Naive thymus-derived CD4-positive, alpha-beta T cell (primary cell): Measurements from ENCODE around the gene XRCC1. TPM values are rescaled to one million over a fixed set of nuclear protein-coding genes. Genes with fewer than 3 reads are reported as not detected.

ENCODE experiments used
- ATAC-seq: fragments of 150-1000 bp; cut with Tn5 transposase; 2 replicates; pipeline ENCODE4 v1.10.0; 2021; ENCODE audit warnings: mild to moderate bottlenecking, moderate library complexity
- CTCF ChIA-PET: fragments of 350-600 bp; sonication (Branson Sonifier 250); formaldehyde crosslinking; loops from one replicate; lab custom pipeline; 2021; ENCODE audit warnings: antibody characterized with exemption; lab: Charles Lee
- POLR2A ChIA-PET: fragments of 350-600 bp; sonication (Branson Sonifier 250); formaldehyde crosslinking; loops from one replicate; lab custom pipeline; 2021; ENCODE audit warnings: antibody characterized with exemption, inconsistent platforms; lab: Charles Lee
- DNase-seq, 9 donors: peaks; one replicate each; pipeline versions ENCODE4 v3.0.0 to v3.0.0-alpha.2; 2020 to 2022; ENCODE audit warnings: mixed read lengths in 1 of 9
- H3K27ac ChIP-seq: one replicate; pipeline ENCODE4 v1.7.0; 2013; ENCODE audit warnings: mild to moderate bottlenecking, low read depth, low read length, moderate library complexity
- H3K27me3 ChIP-seq, 2 donors: one replicate each; pipeline ENCODE4 v1.7.0; 2013; ENCODE audit warnings: low read length in 2 of 2, mild to moderate bottlenecking in 2 of 2, moderate library complexity in 2 of 2; ENCODE audit not compliant: control insufficient read depth in 2 of 2, insufficient read depth in 2 of 2
- H3K36me3 ChIP-seq, 3 experiments: 1 replicate in 2 of 3; 2 replicates in 1 of 3; pipeline ENCODE4 v1.7.0; 2013; ENCODE audit warnings: low read length in 3 of 3, mild to moderate bottlenecking in 3 of 3, moderate library complexity in 1 of 3; ENCODE audit not compliant: insufficient read depth in 3 of 3, control insufficient read depth in 2 of 3
- H3K4me1 ChIP-seq, 2 donors: one replicate each; pipeline ENCODE4 v1.7.0; 2013; ENCODE audit warnings: low read length in 2 of 2, mild to moderate bottlenecking in 2 of 2, moderate library complexity in 1 of 2; ENCODE audit not compliant: control insufficient read depth in 2 of 2, insufficient read depth in 2 of 2
- H3K4me3 ChIP-seq: 2 replicates; pipeline ENCODE4 v1.7.0; 2013; ENCODE audit warnings: mild to moderate bottlenecking, low read length
- H3K9me3 ChIP-seq, 3 experiments: 1 replicate in 2 of 3; 2 replicates in 1 of 3; pipeline ENCODE4 v1.7.0; 2013; ENCODE audit warnings: low read length in 3 of 3; ENCODE audit not compliant: control insufficient read depth in 2 of 3
- H3K27ac Mint-ChIP-seq, 9 donors: one replicate each; pipeline ENCODE4 v1.8.0; 2020 to 2022; ENCODE audit warnings: mixed read lengths in 9 of 9, mild to moderate bottlenecking in 8 of 9, moderate library complexity in 5 of 9, inconsistent platforms in 2 of 9
- H3K27me3 Mint-ChIP-seq, 5 donors: one replicate each; pipeline ENCODE4 v1.8.0; 2021 to 2022; ENCODE audit warnings: mixed read lengths in 5 of 5, mild to moderate bottlenecking in 1 of 5
- H3K36me3 Mint-ChIP-seq, 5 donors: one replicate each; pipeline ENCODE4 v1.8.0; 2020 to 2022; ENCODE audit warnings: mixed read lengths in 5 of 5, mild to moderate bottlenecking in 3 of 5, inconsistent platforms in 1 of 5
- H3K4me1 Mint-ChIP-seq, 7 donors: one replicate each; pipeline ENCODE4 v1.8.0; 2020 to 2022; ENCODE audit warnings: mixed read lengths in 7 of 7, mild to moderate bottlenecking in 3 of 7, inconsistent platforms in 1 of 7
- H3K4me3 Mint-ChIP-seq, 10 donors: one replicate each; pipeline ENCODE4 v1.8.0; 2020 to 2022; ENCODE audit warnings: mild to moderate bottlenecking in 10 of 10, mixed read lengths in 10 of 10, moderate library complexity in 6 of 10, inconsistent platforms in 2 of 10
- H3K9me3 Mint-ChIP-seq, 11 donors: one replicate each; pipeline ENCODE4 v1.8.0; 2020 to 2022; ENCODE audit warnings: mixed read lengths in 11 of 11, mild to moderate bottlenecking in 4 of 11, inconsistent platforms in 1 of 11, moderate library complexity in 1 of 11
- intact Hi-C, 2 donors: fragments of 100-400 bp; cut with micrococcal nuclease; formaldehyde crosslinking; loops; one replicate each; pipeline ENCODE4 v1.15.1; 2023
- polyA plus RNA-seq, 2 donors: library from polyadenylated mRNA; unstranded; fragments of 300-500 nt; fragmentation: Illumina TruSeq; gene quantifications; one replicate each; pipeline ENCODE4 v1.2.3, GENCODE V29; 2021
- total RNA-seq, 6 experiments: library from RNA in 5 of 6; stranded (reverse) in 5 of 6; gene quantifications; 1 replicate in 5 of 6; 2 replicates in 1 of 6; pipeline ENCODE4 v1.2.3 and lab custom pipeline; 2021 to 2026

Gene XRCC1
- total and polyA plus RNA-seq, 7 experiments from 2014 or later: 27.2 to 36.1 (median 34.8) TPM

DNA sequence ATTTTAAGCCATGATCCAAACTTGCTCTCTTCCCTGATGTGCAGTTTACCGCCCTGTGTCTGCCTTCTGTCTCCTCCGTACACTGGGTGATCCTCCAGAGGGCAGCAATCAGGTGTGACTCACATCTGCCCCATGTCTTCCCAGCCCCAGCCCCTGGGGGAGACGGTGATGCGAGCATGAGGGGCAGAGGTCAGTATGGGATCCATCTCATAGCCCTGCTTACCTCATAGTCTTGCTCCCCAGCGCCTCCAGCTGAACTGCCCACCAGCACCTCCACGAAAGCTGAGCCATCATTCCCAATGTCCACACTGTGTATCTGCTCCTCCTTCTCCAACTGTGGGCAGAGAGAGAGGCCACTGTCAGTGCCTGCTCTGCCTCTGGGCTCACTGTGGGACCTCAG, 14.6 kb downstream of the XRCC1 start:
- ChIA-PET CTCF (interaction anchor here (0.6 to 1.8 kb wide), 3 partner anchors 28 to 191 kb away, joined by 4 to 11 read pairs (median 4); partner anchors contain the start of genes IRGQ, ZNF575 and ZNF576), POLR2A (interaction anchor here (5.8 kb wide), 1 partner anchor 35 kb away, joined by 46 read pairs; the partner anchor contains the start of genes IRGQ and ZNF576)
- Mint-ChIP-seq H3K36me3 (peaks cover 0 to 30% (median 9%) of the 10 kb centered on the region in 5 donors), H3K4me1 (peaks cover 36 to 67% (median 61%) of the 10 kb centered on the region in 7 donors), H3K27ac (peak overlapping the region; percentile 19 to 99 (median 96)), H3K9me3 (no peaks in the 10 kb centered on the region), H3K27me3 (no peaks in the 10 kb centered on the region), H3K4me3 (peak overlapping the region in 8 of 10 donors; percentile 79 to 97 (median 90))
- DNase-seq (no peak), ATAC-seq (no peak)
- Histone ChIP-seq H3K4me1 (peaks cover 31 to 40% of the 10 kb centered on the region in 2 donors), H3K4me3 (no peak overlapping the region), H3K27me3 (no peaks in the 10 kb centered on the region), H3K27ac (peak overlapping the region; percentile 79), H3K9me3 (no peaks in the 10 kb centered on the region), H3K36me3 (peaks cover 0 to 29% (median 0%) of the 10 kb centered on the region in 3 experiments)
- intact Hi-C loops: no loop called here

DNA sequence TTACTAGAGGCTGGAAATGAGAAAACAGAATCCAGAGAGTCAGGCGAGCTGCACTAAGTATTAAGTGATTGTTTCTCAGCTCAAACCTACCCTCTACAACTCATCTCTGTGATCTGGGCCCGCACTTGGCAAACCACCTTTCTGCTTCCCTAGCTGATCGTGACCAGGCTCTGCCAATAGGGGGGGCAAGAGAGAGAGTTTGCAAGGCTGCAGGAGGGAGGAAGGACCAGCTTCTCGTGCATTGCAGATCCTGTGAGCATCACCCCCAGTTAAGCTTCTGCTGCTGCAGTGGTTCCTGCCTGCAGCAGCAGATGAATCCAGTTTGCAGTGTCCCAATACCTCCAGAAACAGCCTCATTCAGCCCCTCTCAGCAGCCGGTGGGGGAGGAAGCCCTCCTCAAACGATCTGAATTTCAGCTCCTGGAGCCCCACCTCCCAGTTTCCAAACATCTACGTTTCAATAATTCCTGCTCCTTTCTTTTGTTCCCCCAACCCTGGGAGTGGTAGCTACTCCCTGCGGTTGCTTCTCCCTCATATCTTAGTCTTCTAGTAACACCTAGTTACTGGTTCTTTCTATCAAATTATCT, 20.0 kb downstream of the XRCC1 start:
- no peak overlapping the region for H3K4me3 ChIP-seq
- peaks cover 3 to 10% of the 10 kb centered on the region in 2 donors for H3K4me1 ChIP-seq
- Mint-ChIP-seq H3K4me1 (peaks cover 11 to 32% (median 23%) of the 10 kb centered on the region in 7 donors), H3K9me3 (peaks cover 0 to 2% (median 0%) of the 10 kb centered on the region in 11 donors), H3K4me3 (no peak overlapping the region), H3K36me3 (peaks cover 6 to 44% (median 21%) of the 10 kb centered on the region in 5 donors), H3K27ac (peak overlapping the region; percentile 44 to 89 (median 58)), H3K27me3 (no peaks in the 10 kb centered on the region)
- POLR2A ChIA-PET: interaction anchor here (0.9 to 3.8 kb wide), 9 partner anchors 9 to 67 kb away, joined by 3 to 30 read pairs (median 4); partner anchors contain the start of genes ETHE1, PINLYP, XRCC1 and ZNF575
- H3K27me3 ChIP-seq: no peaks in the 10 kb centered on the region
- no peaks in the 10 kb centered on the region for H3K9me3 ChIP-seq
- intact Hi-C loops: loop anchor here (1.0 to 2.0 kb wide), 7 partner anchors 20 to 229 kb away; partner anchors contain the start of genes PINLYP (in 2 of the 2), XRCC1 (in 2 of the 2), IRGQ (in 1 of the 2) and ZNF575 (in 1 of the 2)
- peaks cover 3 to 62% (median 8%) of the 10 kb centered on the region in 3 experiments for H3K36me3 ChIP-seq
- peak; percentile 59 to 90 (median 84) for DNase-seq
- CTCF ChIA-PET: interaction anchor here (0.6 to 6.7 kb wide), 22 partner anchors 10 to 254 kb away, joined by 3 to 122 read pairs (median 4); partner anchors contain the start of genes ETHE1, IRGQ, ZNF575 and ZNF576
- peak; percentile 98 for ATAC-seq
- peak overlapping the region; percentile 1 for H3K27ac ChIP-seq

DNA sequence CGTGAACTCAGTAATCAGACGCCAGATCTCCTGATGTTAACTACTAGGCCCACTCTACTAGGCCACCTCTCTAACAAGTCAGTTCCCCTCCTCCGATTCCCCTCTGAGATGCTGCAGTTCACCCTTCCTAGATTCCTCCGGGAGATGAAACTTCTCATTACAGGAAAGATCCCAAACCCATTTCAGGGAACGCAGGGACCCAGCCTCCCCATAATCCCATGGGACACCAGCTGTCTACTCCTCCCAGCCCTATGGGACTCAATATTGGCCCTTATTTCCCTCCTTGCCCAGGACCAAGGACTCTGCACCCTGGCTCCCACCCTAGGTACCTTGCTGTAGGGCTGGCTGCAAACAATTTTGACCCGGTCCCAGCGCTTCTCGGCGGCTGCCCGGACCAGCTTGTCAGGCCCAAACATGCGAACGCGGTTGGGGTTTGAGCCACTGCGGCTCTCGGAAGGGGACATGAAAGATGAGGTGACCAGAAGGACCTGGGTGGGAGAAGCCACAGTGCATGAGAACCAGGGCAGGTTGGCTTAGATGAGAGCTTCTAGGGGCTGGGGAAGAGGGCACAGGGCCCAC, 20.9 kb downstream of the XRCC1 start:
- Histone ChIP-seq H3K4me1 (peaks cover 3 to 8% of the 10 kb centered on the region in 2 donors), H3K36me3 (peaks cover 3 to 69% (median 8%) of the 10 kb centered on the region in 3 experiments), H3K27ac (peak overlapping the region; percentile 1), H3K27me3 (no peaks in the 10 kb centered on the region), H3K4me3 (no peak overlapping the region), H3K9me3 (no peaks in the 10 kb centered on the region)
- H3K27ac Mint-ChIP-seq: peak overlapping the region in 4 of 9 donors; percentile 21 to 61 (median 58)
- peaks cover 11 to 28% (median 17%) of the 10 kb centered on the region in 7 donors for H3K4me1 Mint-ChIP-seq
- H3K4me3 Mint-ChIP-seq: no peak overlapping the region
- peaks cover 6 to 45% (median 22%) of the 10 kb centered on the region in 5 donors for H3K36me3 Mint-ChIP-seq
- DNase-seq: no peak
- peaks cover 0 to 2% (median 0%) of the 10 kb centered on the region in 11 donors for H3K9me3 Mint-ChIP-seq
- ChIA-PET CTCF (interaction anchor here (0.7 to 6.7 kb wide), 15 partner anchors 9 to 255 kb away, joined by 3 to 122 read pairs (median 4); partner anchors contain the start of genes ETHE1, IRGQ, ZNF575 and ZNF576), POLR2A (interaction anchor here (1.0 to 3.8 kb wide), 7 partner anchors 15 to 64 kb away, joined by 3 to 30 read pairs (median 5); partner anchors contain the start of genes PINLYP, XRCC1 and ZNF575)
- intact Hi-C loops: loop anchor here in 1 of 2 donors (2.0 kb wide), 1 partner anchor 22 kb away; the partner anchor contains the start of gene ZNF575
- H3K27me3 Mint-ChIP-seq: no peaks in the 10 kb centered on the region
- ATAC-seq: no peak

DNA sequence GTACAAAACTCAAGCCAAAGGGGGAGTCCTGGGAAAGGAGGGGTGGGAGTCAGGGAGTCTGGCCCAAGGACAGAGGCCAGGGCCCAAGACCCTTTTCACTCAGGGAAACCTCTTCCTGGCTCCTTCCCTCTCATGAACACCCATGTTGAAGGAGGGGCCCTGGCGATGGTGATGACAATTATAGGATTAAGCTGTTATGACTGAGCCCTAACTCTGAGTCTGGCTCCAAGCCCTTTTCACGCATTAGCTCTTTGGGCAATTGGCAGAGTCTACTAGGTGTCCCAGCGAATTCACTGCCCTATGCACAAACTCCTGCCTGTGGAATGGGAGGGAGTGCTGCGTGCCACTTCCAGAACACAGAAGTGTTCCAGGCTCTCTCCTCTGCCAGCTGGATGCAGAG, 21.7 kb downstream of the XRCC1 start:
- no peak for DNase-seq
- ChIA-PET CTCF (interaction anchor here (0.6 to 6.7 kb wide), 8 partner anchors 12 to 114 kb away, joined by 3 to 122 read pairs (median 6); partner anchors contain the start of genes IRGQ, ZNF575 and ZNF576), POLR2A (interaction anchor here (1.5 to 3.8 kb wide), 3 partner anchors 17 to 41 kb away, joined by 4 to 30 read pairs (median 5); partner anchors contain the start of gene ZNF575)
- no peaks in the 10 kb centered on the region for H3K9me3 ChIP-seq
- intact Hi-C loops: loop anchor here in 1 of 2 donors (2.0 kb wide), 1 partner anchor 21 kb away; the partner anchor contains the start of gene ZNF575
- H3K27ac Mint-ChIP-seq: peak overlapping the region in 5 of 9 donors; percentile 16 to 72 (median 59)
- peak overlapping the region; percentile 26 for H3K27ac ChIP-seq
- no peaks in the 10 kb centered on the region for H3K27me3 ChIP-seq
- H3K27me3 Mint-ChIP-seq: no peaks in the 10 kb centered on the region
- no peak overlapping the region for H3K4me3 ChIP-seq
- peaks cover 3 to 76% (median 8%) of the 10 kb centered on the region in 3 experiments for H3K36me3 ChIP-seq
- no peak for ATAC-seq
- H3K36me3 Mint-ChIP-seq: peaks cover 6 to 46% (median 22%) of the 10 kb centered on the region in 5 donors
- peaks cover 0 to 2% (median 0%) of the 10 kb centered on the region in 11 donors for H3K9me3 Mint-ChIP-seq
- H3K4me3 Mint-ChIP-seq: no peak overlapping the region
- peaks cover 11 to 26% (median 16%) of the 10 kb centered on the region in 7 donors for H3K4me1 Mint-ChIP-seq
- H3K4me1 ChIP-seq: peaks cover 3 to 8% of the 10 kb centered on the region in 2 donors

DNA sequence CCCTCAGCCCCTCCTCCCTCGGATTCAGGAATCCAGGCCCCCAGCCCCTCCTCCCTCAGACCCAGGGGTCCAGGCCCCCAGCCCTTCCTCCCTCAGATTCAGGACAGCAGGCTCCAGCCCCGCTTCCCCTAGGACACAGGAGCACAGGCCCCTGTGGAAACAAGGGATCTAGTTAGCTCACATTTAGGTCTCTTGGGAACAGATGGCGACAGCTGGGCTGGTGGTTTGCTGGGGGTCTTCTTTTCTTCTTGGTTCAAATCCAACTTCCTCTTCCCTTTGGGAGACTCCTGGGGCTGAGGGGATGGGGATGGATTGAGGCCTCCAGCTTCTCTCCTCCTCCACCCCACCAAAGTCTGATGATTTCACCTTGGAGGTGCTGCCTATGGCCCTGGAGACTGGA, 22.7 kb downstream of the XRCC1 start:
- POLR2A ChIA-PET: interaction anchor here (2.2 kb wide), 1 partner anchor 42 kb away, joined by 5 read pairs; no protein-coding TSS in a partner anchor

DNA sequence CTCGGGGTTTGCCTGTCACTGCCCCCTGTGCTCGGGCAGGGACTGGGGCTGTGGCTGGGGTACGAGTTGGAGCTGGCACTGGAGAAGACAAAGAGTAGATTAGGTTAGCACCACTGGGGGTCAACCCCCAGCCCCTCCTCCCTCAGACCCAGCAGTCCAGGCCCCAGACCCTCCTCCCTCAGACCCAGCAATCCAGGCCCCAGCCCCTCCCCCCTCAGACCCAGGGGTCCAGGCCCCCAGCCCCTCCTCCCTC, 23.2 kb downstream of the XRCC1 start:
- H3K4me3 ChIP-seq: no peak overlapping the region
- Mint-ChIP-seq H3K4me3 (no peak overlapping the region), H3K9me3 (peaks cover 0 to 2% (median 0%) of the 10 kb centered on the region in 11 donors), H3K36me3 (peaks cover 6 to 46% (median 22%) of the 10 kb centered on the region in 5 donors), H3K4me1 (peaks cover 11 to 23% (median 14%) of the 10 kb centered on the region in 7 donors), H3K27me3 (no peaks in the 10 kb centered on the region), H3K27ac (peak overlapping the region in 1 of 9 donors; percentile 48)
- no peaks in the 10 kb centered on the region for H3K9me3 ChIP-seq
- no peaks in the 10 kb centered on the region for H3K27me3 ChIP-seq
- intact Hi-C loops: no loop called here
- ChIA-PET POLR2A (no interaction called here), CTCF (interaction anchor here (1.1 to 6.7 kb wide), 2 partner anchors 19 to 43 kb away, joined by 4 to 122 read pairs; partner anchors contain the start of genes IRGQ, ZNF575 and ZNF576)
- H3K4me1 ChIP-seq: peaks cover 3 to 8% of the 10 kb centered on the region in 2 donors
- no peak for ATAC-seq
- DNase-seq: no peak
- peaks cover 6 to 74% (median 8%) of the 10 kb centered on the region in 3 experiments for H3K36me3 ChIP-seq
- no peak overlapping the region for H3K27ac ChIP-seq

More for the DNA sequence above, 22.7 kb downstream of the XRCC1 start:
- Mint-ChIP-seq H3K4me1 (peaks cover 11 to 23% (median 16%) of the 10 kb centered on the region in 7 donors), H3K4me3 (no peak overlapping the region), H3K9me3 (peaks cover 0 to 2% (median 0%) of the 10 kb centered on the region in 11 donors), H3K36me3 (peaks cover 6 to 46% (median 22%) of the 10 kb centered on the region in 5 donors), H3K27me3 (no peaks in the 10 kb centered on the region), H3K27ac (no peak overlapping the region)
- peaks cover 3 to 8% of the 10 kb centered on the region in 2 donors for H3K4me1 ChIP-seq
- H3K9me3 ChIP-seq: no peaks in the 10 kb centered on the region
- no peak for DNase-seq
- peaks cover 3 to 72% (median 8%) of the 10 kb centered on the region in 3 experiments for H3K36me3 ChIP-seq
- H3K27ac ChIP-seq: no peak overlapping the region
- no peaks in the 10 kb centered on the region for H3K27me3 ChIP-seq
- CTCF ChIA-PET: interaction anchor here (1.1 to 6.7 kb wide), 3 partner anchors 13 to 43 kb away, joined by 4 to 122 read pairs (median 8); partner anchors contain the start of genes IRGQ, ZNF575 and ZNF576
- H3K4me3 ChIP-seq: no peak overlapping the region
- no peak for ATAC-seq
- intact Hi-C loops: no loop called here
